Measurements from ENCODE around the gene KTN1. TPM values are rescaled to one million over a fixed set of nuclear protein-coding genes. Genes with fewer than 3 reads are reported as not detected.

KTN1 gene
- total RNA-seq, 1 experiment from 2014 or later, result 125 TPM

DNA sequence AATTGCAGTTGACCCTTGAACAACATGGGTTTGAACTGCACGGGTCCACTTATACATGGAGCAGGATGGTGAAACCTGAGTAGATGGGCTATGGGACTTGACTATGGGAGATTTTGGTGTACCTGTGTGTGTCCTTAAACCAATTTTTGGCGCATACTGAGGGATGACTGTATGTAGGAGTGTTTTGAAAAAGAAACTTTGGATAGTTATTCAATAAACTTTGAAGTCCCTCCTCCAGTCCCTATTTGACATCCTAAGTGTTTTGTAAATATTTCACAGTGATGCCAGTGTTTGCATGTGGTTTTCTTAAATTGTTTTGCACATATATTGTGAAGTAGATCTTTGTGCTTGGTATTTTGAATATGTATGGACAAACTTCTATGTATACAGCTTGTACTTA is 12.4 kb downstream of the KTN1 start:
- peak overlapping the region; percentile 83 for H3K27ac Mint-ChIP-seq
- ATAC-seq (no peak), DNase-seq (ENCODE audit: low spot score) (no peak)
- TF ChIP-seq, protein P1, sequence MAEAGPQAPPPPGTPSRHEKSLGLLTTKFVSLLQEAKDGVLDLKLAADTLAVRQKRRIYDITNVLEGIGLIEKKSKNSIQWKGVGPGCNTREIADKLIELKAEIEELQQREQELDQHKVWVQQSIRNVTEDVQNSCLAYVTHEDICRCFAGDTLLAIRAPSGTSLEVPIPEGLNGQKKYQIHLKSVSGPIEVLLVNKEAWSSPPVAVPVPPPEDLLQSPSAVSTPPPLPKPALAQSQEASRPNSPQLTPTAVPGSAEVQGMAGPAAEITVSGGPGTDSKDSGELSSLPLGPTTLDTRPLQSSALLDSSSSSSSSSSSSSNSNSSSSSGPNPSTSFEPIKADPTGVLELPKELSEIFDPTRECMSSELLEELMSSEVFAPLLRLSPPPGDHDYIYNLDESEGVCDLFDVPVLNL (CRISPR knock-in tag; IDR thresholded peaks at IDR 0.05; ENCODE audit: borderline replicate concordance, low read depth), result no peak
- TF ChIP-seq, protein P2, sequence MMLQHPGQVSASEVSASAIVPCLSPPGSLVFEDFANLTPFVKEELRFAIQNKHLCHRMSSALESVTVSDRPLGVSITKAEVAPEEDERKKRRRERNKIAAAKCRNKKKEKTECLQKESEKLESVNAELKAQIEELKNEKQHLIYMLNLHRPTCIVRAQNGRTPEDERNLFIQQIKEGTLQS (CRISPR knock-in tag; conservative IDR thresholded peaks at IDR 0.05), result no peak
- TF ChIP-seq ZNF423 (CRISPR knock-in tag; IDR thresholded peaks at IDR 0.05), result no peak
- no peak for TF ChIP-seq ATF1 (CRISPR knock-in tag; IDR thresholded peaks at IDR 0.05)
- no peak for TF ChIP-seq GRHL2 (CRISPR knock-in tag; IDR thresholded peaks at IDR 0.05; ENCODE audit: insufficient replicate concordance, severe bottlenecking)
- no peaks in the 10 kb centered on the region for H3K27me3 Mint-ChIP-seq (ENCODE audit: low read depth)
- H3K4me1 Mint-ChIP-seq, result peaks cover 58% of the 10 kb centered on the region
- peaks cover 11% of the 10 kb centered on the region for H3K36me3 Mint-ChIP-seq
- no peak overlapping the region for H3K4me3 Mint-ChIP-seq
- peaks cover 14% of the 10 kb centered on the region for H3K9me3 Mint-ChIP-seq
- POLR2A ChIA-PET, result no interaction called here
- CTCF ChIA-PET, result no interaction called here

DNA sequence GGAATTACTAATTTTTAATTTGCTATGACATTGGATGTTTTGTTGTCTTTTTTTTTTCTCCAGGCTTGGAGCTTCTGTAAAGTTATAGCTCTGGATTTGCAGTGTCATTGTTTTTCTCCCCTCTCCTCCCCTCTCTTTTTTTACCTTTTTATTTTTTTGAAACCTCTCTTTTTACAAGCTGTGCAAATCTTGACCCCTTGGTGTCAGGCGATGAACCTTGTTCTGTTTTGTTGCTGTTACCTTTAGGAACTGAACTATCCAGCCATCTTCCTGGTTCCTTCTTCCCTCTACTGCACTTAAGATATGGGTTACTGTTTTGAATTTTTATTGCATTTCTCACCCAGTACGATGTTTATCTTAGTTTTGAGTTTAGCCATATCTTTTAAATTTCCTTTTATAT is 13.7 kb downstream of the KTN1 start:
- H3K27me3 Mint-ChIP-seq (ENCODE audit: low read depth), result no peaks in the 10 kb centered on the region
- ATAC-seq (no peak), DNase-seq (ENCODE audit: low spot score) (no peak)
- peak overlapping the region; percentile 92 for H3K27ac Mint-ChIP-seq
- peaks cover 11% of the 10 kb centered on the region for H3K36me3 Mint-ChIP-seq
- CTCF ChIA-PET, result interaction anchor here (0.7 to 2.1 kb wide), 6 partner anchors 9 to 881 kb away, joined by 3 to 8 read pairs (median 4); no protein-coding TSS in a partner anchor
- POLR2A ChIA-PET, result no interaction called here
- H3K9me3 Mint-ChIP-seq, result peaks cover 19% of the 10 kb centered on the region
- TF ChIP-seq ZNF423 (CRISPR knock-in tag; IDR thresholded peaks at IDR 0.05), result no peak
- no peak for TF ChIP-seq ESRRA (CRISPR knock-in tag; IDR thresholded peaks at IDR 0.05; ENCODE audit: borderline replicate concordance)
- no peak for TF ChIP-seq IRF2 (CRISPR knock-in tag; IDR thresholded peaks at IDR 0.05; ENCODE audit: borderline replicate concordance, low read depth)
- no peak for TF ChIP-seq HMGA2 (CRISPR knock-in tag; IDR thresholded peaks at IDR 0.05)
- H3K4me3 Mint-ChIP-seq, result no peak overlapping the region
- H3K4me1 Mint-ChIP-seq, result peaks cover 54% of the 10 kb centered on the region

DNA sequence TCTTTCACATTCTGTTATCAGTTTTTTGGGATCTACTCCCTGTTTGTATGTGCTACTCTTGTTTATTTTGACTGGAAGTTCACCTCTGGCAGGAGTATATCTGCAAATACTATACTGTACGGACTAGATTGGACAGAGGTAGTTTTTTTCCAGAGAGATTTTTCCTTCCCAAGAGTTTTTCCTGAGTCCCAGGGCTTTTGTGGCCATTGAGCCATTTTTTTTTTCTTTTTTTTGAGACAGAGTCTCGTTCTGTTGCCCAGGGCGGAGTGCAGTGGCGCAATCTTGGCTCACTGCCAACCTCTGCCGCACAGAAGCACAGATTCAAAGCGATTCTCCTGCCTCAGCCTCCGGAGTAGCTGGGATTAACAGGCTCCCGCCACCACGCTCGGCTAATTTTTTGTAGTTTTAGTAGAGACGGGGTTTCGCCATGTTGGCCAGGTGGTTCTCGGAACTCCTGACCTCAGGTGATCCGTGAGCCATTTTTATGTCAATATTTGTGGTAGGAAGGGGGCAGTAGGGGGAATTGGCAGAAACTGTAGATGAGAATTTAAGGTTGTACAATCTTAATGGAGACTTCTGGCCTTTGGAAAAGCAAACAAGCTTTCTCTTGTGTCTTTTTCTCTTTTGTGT is 19.4 kb downstream of the KTN1 start:
- ATAC-seq, result no peak; the same call in 1 of the 2 replicates
- CTCF ChIA-PET, result no interaction called here

DNA sequence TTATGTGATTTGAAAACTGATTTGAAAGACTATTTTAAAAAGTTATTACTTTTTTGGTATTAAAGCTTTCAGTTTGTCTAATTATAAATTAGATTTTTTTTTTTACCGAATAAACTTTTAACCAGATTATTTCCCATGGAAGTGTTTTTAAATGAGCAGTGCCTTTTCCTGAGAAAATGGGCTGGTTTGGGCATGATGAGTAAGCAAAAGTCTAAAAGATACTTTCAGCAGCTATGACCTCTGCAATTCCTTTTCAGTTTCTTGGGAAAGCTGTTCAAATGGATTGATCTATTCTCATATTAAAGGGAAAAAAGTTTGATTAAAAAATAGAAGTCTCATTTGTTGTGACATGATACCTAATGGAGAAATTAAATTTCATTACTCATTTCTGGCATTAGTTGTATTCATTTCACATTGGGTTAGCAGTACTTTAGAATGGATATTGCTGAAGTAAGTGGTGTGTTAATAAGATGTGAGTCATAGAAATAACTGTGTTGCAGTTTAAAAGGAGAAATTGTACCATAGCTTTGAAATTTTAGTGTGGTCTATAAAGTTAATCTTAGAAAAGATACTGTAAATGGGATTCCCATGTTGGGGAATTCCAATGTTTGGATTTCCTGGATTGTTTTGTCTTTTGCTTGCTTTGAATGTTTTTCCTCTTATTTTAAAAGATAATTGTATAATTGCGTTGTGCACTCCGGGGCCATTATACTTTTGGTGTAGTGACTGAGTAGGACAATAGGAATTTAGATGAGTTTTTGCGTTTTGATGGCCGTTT is 21.0 kb downstream of the KTN1 start:
- ATAC-seq (no peak), DNase-seq (ENCODE audit: low spot score) (no peak)
- H3K36me3 Mint-ChIP-seq, result peaks cover 11% of the 10 kb centered on the region
- POLR2A ChIA-PET, result no interaction called here
- H3K9me3 Mint-ChIP-seq, result peaks cover 14% of the 10 kb centered on the region
- no peaks in the 10 kb centered on the region for H3K27me3 Mint-ChIP-seq (ENCODE audit: low read depth)
- CTCF ChIA-PET, result interaction anchor here (0.6 kb wide), 1 partner anchor 163 kb away, joined by 3 read pairs; no protein-coding TSS in a partner anchor
- H3K27ac Mint-ChIP-seq, result 0 out of 2 replicates have a peak overlapping the region, but pooled peaks have one; percentile 13
- H3K4me3 Mint-ChIP-seq, result no peak overlapping the region
- H3K4me1 Mint-ChIP-seq, result peaks cover 31% of the 10 kb centered on the region
- TF ChIP-seq, protein P3, sequence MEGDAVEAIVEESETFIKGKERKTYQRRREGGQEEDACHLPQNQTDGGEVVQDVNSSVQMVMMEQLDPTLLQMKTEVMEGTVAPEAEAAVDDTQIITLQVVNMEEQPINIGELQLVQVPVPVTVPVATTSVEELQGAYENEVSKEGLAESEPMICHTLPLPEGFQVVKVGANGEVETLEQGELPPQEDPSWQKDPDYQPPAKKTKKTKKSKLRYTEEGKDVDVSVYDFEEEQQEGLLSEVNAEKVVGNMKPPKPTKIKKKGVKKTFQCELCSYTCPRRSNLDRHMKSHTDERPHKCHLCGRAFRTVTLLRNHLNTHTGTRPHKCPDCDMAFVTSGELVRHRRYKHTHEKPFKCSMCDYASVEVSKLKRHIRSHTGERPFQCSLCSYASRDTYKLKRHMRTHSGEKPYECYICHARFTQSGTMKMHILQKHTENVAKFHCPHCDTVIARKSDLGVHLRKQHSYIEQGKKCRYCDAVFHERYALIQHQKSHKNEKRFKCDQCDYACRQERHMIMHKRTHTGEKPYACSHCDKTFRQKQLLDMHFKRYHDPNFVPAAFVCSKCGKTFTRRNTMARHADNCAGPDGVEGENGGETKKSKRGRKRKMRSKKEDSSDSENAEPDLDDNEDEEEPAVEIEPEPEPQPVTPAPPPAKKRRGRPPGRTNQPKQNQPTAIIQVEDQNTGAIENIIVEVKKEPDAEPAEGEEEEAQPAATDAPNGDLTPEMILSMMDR (IDR thresholded peaks at IDR 0.05), result no peak
- TF ChIP-seq, protein P4, sequence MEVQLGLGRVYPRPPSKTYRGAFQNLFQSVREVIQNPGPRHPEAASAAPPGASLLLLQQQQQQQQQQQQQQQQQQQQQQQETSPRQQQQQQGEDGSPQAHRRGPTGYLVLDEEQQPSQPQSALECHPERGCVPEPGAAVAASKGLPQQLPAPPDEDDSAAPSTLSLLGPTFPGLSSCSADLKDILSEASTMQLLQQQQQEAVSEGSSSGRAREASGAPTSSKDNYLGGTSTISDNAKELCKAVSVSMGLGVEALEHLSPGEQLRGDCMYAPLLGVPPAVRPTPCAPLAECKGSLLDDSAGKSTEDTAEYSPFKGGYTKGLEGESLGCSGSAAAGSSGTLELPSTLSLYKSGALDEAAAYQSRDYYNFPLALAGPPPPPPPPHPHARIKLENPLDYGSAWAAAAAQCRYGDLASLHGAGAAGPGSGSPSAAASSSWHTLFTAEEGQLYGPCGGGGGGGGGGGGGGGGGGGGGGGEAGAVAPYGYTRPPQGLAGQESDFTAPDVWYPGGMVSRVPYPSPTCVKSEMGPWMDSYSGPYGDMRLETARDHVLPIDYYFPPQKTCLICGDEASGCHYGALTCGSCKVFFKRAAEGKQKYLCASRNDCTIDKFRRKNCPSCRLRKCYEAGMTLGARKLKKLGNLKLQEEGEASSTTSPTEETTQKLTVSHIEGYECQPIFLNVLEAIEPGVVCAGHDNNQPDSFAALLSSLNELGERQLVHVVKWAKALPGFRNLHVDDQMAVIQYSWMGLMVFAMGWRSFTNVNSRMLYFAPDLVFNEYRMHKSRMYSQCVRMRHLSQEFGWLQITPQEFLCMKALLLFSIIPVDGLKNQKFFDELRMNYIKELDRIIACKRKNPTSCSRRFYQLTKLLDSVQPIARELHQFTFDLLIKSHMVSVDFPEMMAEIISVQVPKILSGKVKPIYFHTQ (CRISPR knock-in tag; IDR thresholded peaks at IDR 0.05), result no peak
- no peak for TF ChIP-seq ELF4 (CRISPR knock-in tag; IDR thresholded peaks at IDR 0.05; ENCODE audit: low read depth)
- TF ChIP-seq, protein P5, sequence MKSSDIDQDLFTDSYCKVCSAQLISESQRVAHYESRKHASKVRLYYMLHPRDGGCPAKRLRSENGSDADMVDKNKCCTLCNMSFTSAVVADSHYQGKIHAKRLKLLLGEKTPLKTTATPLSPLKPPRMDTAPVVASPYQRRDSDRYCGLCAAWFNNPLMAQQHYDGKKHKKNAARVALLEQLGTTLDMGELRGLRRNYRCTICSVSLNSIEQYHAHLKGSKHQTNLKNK (CRISPR knock-in tag; IDR thresholded peaks at IDR 0.05), result no peak
- TF ChIP-seq TP53 (CRISPR knock-in tag; IDR thresholded peaks at IDR 0.05), result no peak
- no peak for TF ChIP-seq TEAD4 (CRISPR knock-in tag; IDR thresholded peaks at IDR 0.05)

More for the DNA sequence above, 19.4 kb downstream of the KTN1 start:
- H3K9me3 Mint-ChIP-seq, result peaks cover 19% of the 10 kb centered on the region
- no peaks in the 10 kb centered on the region for H3K27me3 Mint-ChIP-seq (ENCODE audit: low read depth)
- DNase-seq (ENCODE audit: low spot score), result no peak
- peak overlapping the region; percentile 64 for H3K27ac Mint-ChIP-seq
- H3K36me3 Mint-ChIP-seq, result peaks cover 11% of the 10 kb centered on the region
- H3K4me3 Mint-ChIP-seq, result no peak overlapping the region
- H3K4me1 Mint-ChIP-seq, result peaks cover 42% of the 10 kb centered on the region
- TF ChIP-seq, protein P6, sequence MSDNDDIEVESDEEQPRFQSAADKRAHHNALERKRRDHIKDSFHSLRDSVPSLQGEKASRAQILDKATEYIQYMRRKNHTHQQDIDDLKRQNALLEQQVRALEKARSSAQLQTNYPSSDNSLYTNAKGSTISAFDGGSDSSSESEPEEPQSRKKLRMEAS (CRISPR knock-in tag; IDR thresholded peaks at IDR 0.05), result no peak
- TF ChIP-seq, protein P7, sequence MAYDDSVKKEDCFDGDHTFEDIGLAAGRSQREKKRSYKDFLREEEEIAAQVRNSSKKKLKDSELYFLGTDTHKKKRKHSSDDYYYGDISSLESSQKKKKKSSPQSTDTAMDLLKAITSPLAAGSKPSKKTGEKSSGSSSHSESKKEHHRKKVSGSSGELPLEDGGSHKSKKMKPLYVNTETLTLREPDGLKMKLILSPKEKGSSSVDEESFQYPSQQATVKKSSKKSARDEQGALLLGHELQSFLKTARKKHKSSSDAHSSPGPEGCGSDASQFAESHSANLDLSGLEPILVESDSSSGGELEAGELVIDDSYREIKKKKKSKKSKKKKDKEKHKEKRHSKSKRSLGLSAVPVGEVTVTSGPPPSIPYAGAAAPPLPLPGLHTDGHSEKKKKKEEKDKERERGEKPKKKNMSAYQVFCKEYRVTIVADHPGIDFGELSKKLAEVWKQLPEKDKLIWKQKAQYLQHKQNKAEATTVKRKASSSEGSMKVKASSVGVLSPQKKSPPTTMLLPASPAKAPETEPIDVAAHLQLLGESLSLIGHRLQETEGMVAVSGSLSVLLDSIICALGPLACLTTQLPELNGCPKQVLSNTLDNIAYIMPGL (CRISPR knock-in tag; IDR thresholded peaks at IDR 0.05), result no peak
- TF ChIP-seq IRF2 (CRISPR knock-in tag; IDR thresholded peaks at IDR 0.05; ENCODE audit: borderline replicate concordance, low read depth) (no peak), OVOL2 (CRISPR knock-in tag; IDR thresholded peaks at IDR 0.05; ENCODE audit: borderline replicate concordance) (no peak), NFE2L1 (CRISPR knock-in tag; IDR thresholded peaks at IDR 0.05) (no peak), SP1 (CRISPR knock-in tag; conservative IDR thresholded peaks at IDR 0.05) (no peak), NR2C2 (CRISPR knock-in tag; IDR thresholded peaks at IDR 0.05) (no peak), GABPB1 (CRISPR knock-in tag; IDR thresholded peaks at IDR 0.05) (peak; percentile 70)
- POLR2A ChIA-PET, result no interaction called here
